ENCODE measurements around the gene WBP2. TPM values are rescaled to one million over a fixed set of nuclear protein-coding genes. Genes with fewer than 3 reads are reported as not detected.

The WBP2 gene
- total and polyA plus RNA-seq, 2 of the 13 experiments (the other 11 are each of a cell fraction or from before 2014, with no cell fraction given) = 29.2 to 29.5 TPM

GRCh38 chr17:75846692-75847613, 8.2 kb downstream of the WBP2 start (continued):
- TF ChIP-seq ZBTB37 (CRISPR knock-in tag; IDR thresholded peaks at IDR 0.05) (no peak; the same call in none of the 2 replicates), ZNF343 (CRISPR knock-in tag; IDR thresholded peaks at IDR 0.05) (peak; percentile 68; the same call in 1 of the 2 replicates), DBP (CRISPR knock-in tag; IDR thresholded peaks at IDR 0.05; ENCODE audit: not compliant biosample characterization) (peak; percentile 62), ZSCAN5A (CRISPR knock-in tag; IDR thresholded peaks at IDR 0.05; ENCODE audit: borderline replicate concordance) (peak; percentile 75; the same call in 1 of the 2 replicates), TGIF2 (CRISPR knock-in tag; IDR thresholded peaks at IDR 0.05) (no peak; the same call in none of the 2 replicates), CC2D1A (CRISPR knock-in tag; IDR thresholded peaks at IDR 0.05) (0 out of 2 replicates have a peak, but pooled peaks have one; percentile 74), RORA (CRISPR knock-in tag; IDR thresholded peaks at IDR 0.05) (no peak), ZNF3 (CRISPR knock-in tag; IDR thresholded peaks at IDR 0.05) (peak; percentile 67; the same call in 1 of the 2 replicates), E2F1 (CRISPR knock-in tag; IDR thresholded peaks at IDR 0.05) (peak; percentile 35; the same call in 1 of the 2 replicates), MYC (CRISPR knock-in tag; IDR thresholded peaks at IDR 0.05; ENCODE audit: borderline replicate concordance) (peak; percentile 97), SRY (CRISPR knock-in tag; IDR thresholded peaks at IDR 0.05) (peak; percentile 64; the same call in 1 of the 2 replicates), ZNF773 (CRISPR knock-in tag; IDR thresholded peaks at IDR 0.05; ENCODE audit: borderline replicate concordance) (0 out of 2 replicates have a peak, but pooled peaks have one; percentile 38), ZNF446 (CRISPR knock-in tag; IDR thresholded peaks at IDR 0.05) (0 out of 2 replicates have a peak, but pooled peaks have one; percentile 30), ZNF350 (CRISPR knock-in tag; IDR thresholded peaks at IDR 0.05; ENCODE audit: borderline replicate concordance, low read depth) (peak; percentile 95), KDM2A (CRISPR knock-in tag; IDR thresholded peaks at IDR 0.05; ENCODE audit: borderline replicate concordance, low read depth) (peak; percentile 75; the same call in 1 of the 2 replicates), ZNF556 (CRISPR knock-in tag; IDR thresholded peaks at IDR 0.05; ENCODE audit: borderline replicate concordance) (peak; percentile 94), ZNF687 (CRISPR knock-in tag; IDR thresholded peaks at IDR 0.05) (peak; percentile 99), ZNF451 (CRISPR knock-in tag; IDR thresholded peaks at IDR 0.05) (peak; percentile 98), ZNF768 (CRISPR knock-in tag; IDR thresholded peaks at IDR 0.05) (peak; percentile 69)

All from HepG2 (cell line).